Loucy (cell line): ENCODE measurements around the gene MDGA2.
"Not testable (repeated sequence)": the region's sequence is repeated elsewhere in the genome, so short reads cannot be mapped to it uniquely, and the experiment has no call there.

Source experiments
- H2AFZ ChIP-seq: fragments of 200-600 bp; sonication (generic); 2 replicates; pipeline ENCODE4 v1.6.0; 2016; ENCODE audit warnings: antibody characterized with exemption, mild to moderate bottlenecking, low read length, moderate library complexity
- H3F3A ChIP-seq: fragments of 200-600 bp; 2 replicates; pipeline ENCODE4 v1.6.0; 2016; ENCODE audit warnings: antibody characterized with exemption, low read depth, mild to moderate bottlenecking
- H3K27me3 ChIP-seq: fragments of 200-600 bp; sonication (generic); 2 replicates; pipeline ENCODE4 v1.6.1; 2014; ENCODE audit warnings: low read length, mild to moderate bottlenecking; ENCODE audit not compliant: insufficient read depth, poor library complexity, severe bottlenecking
- H3K36me3 ChIP-seq: fragments of 200-600 bp; sonication (generic); 2 replicates; pipeline ENCODE4 v1.6.1; 2016; ENCODE audit warnings: low read length; ENCODE audit not compliant: insufficient read depth
- H3K4me1 ChIP-seq: fragments of 200-600 bp; sonication (generic); 2 replicates; pipeline ENCODE4 v1.5.1; 2014; ENCODE audit warnings: low read length, mild to moderate bottlenecking; ENCODE audit not compliant: insufficient read depth, poor library complexity, severe bottlenecking
- H3K4me2 ChIP-seq: fragments of 200-600 bp; sonication (generic); 2 replicates; pipeline ENCODE4 v1.6.0; 2014; ENCODE audit warnings: antibody characterized with exemption, low read length, low read depth, mild to moderate bottlenecking; ENCODE audit not compliant: poor library complexity, severe bottlenecking
- H3K4me3 ChIP-seq: fragments of 200-600 bp; sonication (generic); 2 replicates; pipeline ENCODE4 v1.5.1; 2014; ENCODE audit warnings: low read length, mild to moderate bottlenecking, mixed read lengths; ENCODE audit not compliant: poor library complexity, severe bottlenecking
- H3K79me2 ChIP-seq: fragments of 200-600 bp; sonication (generic); 2 replicates; pipeline ENCODE4 v1.6.1; 2014; ENCODE audit warnings: low read length; ENCODE audit not compliant: insufficient read depth
- H3K9ac ChIP-seq: fragments of 200-600 bp; sonication (generic); 2 replicates; pipeline ENCODE4 v1.6.0; 2014; ENCODE audit warnings: mild to moderate bottlenecking, low read depth, low read length, moderate library complexity; ENCODE audit not compliant: poor library complexity, severe bottlenecking
- H3K9me2 ChIP-seq: fragments of 200-600 bp; sonication (generic); replicated peaks from 2 replicates; pipeline ENCODE4 v1.6.1; 2016; ENCODE audit warnings: low read depth, low read length, mixed read lengths
- H3K9me3 ChIP-seq: fragments of 200-600 bp; sonication (generic); 2 replicates; pipeline ENCODE4 v1.6.1; 2014; ENCODE audit warnings: mild to moderate bottlenecking, antibody characterized with exemption, low read length, low read depth; ENCODE audit not compliant: insufficient read depth
- H4K20me1 ChIP-seq: fragments of 200-600 bp; sonication (generic); 2 replicates; pipeline ENCODE4 v1.6.0; 2014; ENCODE audit warnings: antibody characterized with exemption, low read length, mild to moderate bottlenecking; ENCODE audit not compliant: insufficient read depth, poor library complexity, severe bottlenecking
- EZH2phosphoT487 ChIP-seq: fragments of 200-600 bp; IDR thresholded peaks from 2 replicates; pipeline ENCODE4 v1.6.1; 2018; ENCODE audit warnings: antibody characterized with exemption, mild to moderate bottlenecking, moderate library complexity, borderline replicate concordance
- TF ChIP-seq, protein P1 (sequence below): fragments of 200-600 bp; sonication (generic); conservative IDR thresholded peaks from 2 replicates; pipeline ENCODE4 v1.5.1; 2014; ENCODE audit warnings: mild to moderate bottlenecking, antibody characterized with exemption, low read length

The MDGA2 gene

DNA sequence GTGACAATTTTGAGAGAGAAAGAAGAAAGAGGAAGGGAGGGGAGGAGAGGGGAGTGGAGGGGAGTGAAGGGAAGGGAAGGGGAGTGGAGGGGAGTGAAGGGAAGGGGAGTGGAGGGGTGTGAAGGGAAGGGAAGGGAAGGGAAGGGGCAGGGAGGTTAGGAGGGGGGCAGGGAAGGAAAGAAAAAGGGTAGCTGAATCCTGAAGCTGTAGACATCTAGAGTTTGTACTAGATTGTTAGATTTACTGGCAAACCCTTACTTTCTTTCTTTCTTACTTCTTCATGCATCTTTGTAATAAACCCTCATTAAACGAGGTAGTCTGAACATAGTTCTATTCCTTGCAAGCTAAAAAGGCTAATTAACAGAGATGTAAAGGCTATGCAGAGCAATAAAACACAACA lies 378.0 kb downstream of the MDGA2 start:
- no peaks in the 10 kb centered on the region for H4K20me1 ChIP-seq
- no peak overlapping the region for H3K4me2 ChIP-seq
- no peak overlapping the region for H2AFZ ChIP-seq
- no peaks in the 10 kb centered on the region for H3K27me3 ChIP-seq
- H3K36me3 ChIP-seq = no peaks in the 10 kb centered on the region
- no peaks in the 10 kb centered on the region for H3K79me2 ChIP-seq
- H3K4me1 ChIP-seq = no peaks in the 10 kb centered on the region
- no peaks in the 10 kb centered on the region; the same call in 1 of the 2 replicates for H3K9me3 ChIP-seq
- TF ChIP-seq, protein P1, sequence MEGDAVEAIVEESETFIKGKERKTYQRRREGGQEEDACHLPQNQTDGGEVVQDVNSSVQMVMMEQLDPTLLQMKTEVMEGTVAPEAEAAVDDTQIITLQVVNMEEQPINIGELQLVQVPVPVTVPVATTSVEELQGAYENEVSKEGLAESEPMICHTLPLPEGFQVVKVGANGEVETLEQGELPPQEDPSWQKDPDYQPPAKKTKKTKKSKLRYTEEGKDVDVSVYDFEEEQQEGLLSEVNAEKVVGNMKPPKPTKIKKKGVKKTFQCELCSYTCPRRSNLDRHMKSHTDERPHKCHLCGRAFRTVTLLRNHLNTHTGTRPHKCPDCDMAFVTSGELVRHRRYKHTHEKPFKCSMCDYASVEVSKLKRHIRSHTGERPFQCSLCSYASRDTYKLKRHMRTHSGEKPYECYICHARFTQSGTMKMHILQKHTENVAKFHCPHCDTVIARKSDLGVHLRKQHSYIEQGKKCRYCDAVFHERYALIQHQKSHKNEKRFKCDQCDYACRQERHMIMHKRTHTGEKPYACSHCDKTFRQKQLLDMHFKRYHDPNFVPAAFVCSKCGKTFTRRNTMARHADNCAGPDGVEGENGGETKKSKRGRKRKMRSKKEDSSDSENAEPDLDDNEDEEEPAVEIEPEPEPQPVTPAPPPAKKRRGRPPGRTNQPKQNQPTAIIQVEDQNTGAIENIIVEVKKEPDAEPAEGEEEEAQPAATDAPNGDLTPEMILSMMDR = no peak
- TF ChIP-seq EZH2phosphoT487 = no peak
- H3K9ac ChIP-seq = no peak overlapping the region
- H3K9me2 ChIP-seq = no peaks in the 10 kb centered on the region
- no peaks in the 10 kb centered on the region for H3F3A ChIP-seq
- no peak overlapping the region for H3K4me3 ChIP-seq

DNA sequence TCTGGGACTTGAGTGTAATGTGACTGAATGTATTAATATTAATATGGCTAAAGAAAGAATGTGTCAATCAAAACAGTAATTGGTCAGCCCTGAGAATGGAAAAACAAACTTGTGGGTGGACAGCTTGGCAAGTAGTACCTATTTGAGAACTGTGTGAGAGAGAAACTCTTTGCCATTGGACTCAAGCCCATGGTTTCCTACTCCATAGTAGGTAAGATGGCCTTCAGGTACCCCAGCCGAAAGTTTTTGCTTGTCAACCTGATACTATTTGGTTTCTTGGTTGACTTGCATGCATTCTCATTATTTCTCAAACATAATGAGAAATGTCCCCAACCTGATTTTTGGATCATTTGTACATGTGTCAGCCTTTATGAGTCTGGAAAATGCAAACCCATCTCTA lies 391.1 kb downstream of the MDGA2 start:
- H2AFZ ChIP-seq = no peak overlapping the region
- H3K79me2 ChIP-seq = no peaks in the 10 kb centered on the region
- H3F3A ChIP-seq = no peaks in the 10 kb centered on the region
- H3K9ac ChIP-seq = no peak overlapping the region
- H3K9me2 ChIP-seq = no peaks in the 10 kb centered on the region
- H3K4me3 ChIP-seq = no peak overlapping the region
- H4K20me1 ChIP-seq = no peaks in the 10 kb centered on the region
- H3K36me3 ChIP-seq = no peaks in the 10 kb centered on the region
- H3K4me1 ChIP-seq = no peaks in the 10 kb centered on the region
- H3K4me2 ChIP-seq = no peak overlapping the region
- no peaks in the 10 kb centered on the region for H3K9me3 ChIP-seq
- TF ChIP-seq EZH2phosphoT487 = no peak
- TF ChIP-seq, protein P1 = no peak
- H3K27me3 ChIP-seq = no peaks in the 10 kb centered on the region

DNA sequence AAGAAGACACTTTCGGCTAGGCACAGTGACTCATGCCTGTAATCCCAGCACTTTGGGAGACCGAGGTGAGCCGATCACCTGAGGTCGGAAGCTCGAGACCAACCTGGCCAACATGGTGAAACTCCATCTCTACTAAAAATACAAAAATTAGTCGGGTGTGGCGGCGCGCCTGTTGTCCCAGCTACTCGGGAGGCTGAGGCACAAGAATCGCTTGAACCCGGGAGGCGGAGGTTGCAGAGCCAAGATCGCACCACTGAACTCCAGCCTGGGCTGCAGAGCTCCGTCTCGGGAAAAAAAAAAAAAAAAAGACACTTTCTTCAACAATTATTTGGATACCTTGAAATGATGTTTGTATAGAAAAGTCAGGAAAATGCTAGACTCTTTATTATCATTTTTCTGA lies 393.6 kb downstream of the MDGA2 start:
- H3K9me3 ChIP-seq, H4K20me1 ChIP-seq, H3K4me1 ChIP-seq, H3K36me3 ChIP-seq, H3K4me2 ChIP-seq, H3K79me2 ChIP-seq, H3K9me2 ChIP-seq, H3K27me3 ChIP-seq, H2AFZ ChIP-seq, H3F3A ChIP-seq, H3K4me3 ChIP-seq, H3K9ac ChIP-seq: not testable (repeated sequence)

- Histone ChIP-seq H3K4me1 (no peaks in the 10 kb centered on the region), H4K20me1 (no peaks in the 10 kb centered on the region), H3K4me3 (no peak overlapping the region), H3K79me2 (no peaks in the 10 kb centered on the region), H3K36me3 (no peaks in the 10 kb centered on the region), H3K9me2 (no peaks in the 10 kb centered on the region), H3K4me2 (no peak overlapping the region), H3K9ac (no peak overlapping the region), H3K27me3 (no peaks in the 10 kb centered on the region), H2AFZ (no peak overlapping the region), H3K9me3 (no peaks in the 10 kb centered on the region), H3F3A (no peaks in the 10 kb centered on the region)
- TF ChIP-seq EZH2phosphoT487 = no peak
- TF ChIP-seq, protein P1 = peak; percentile 74
These were observed 397.1 kb downstream of the MDGA2 start for GRCh38 chr14:47278233-47278842.
